Measurements from ENCODE around the gene APOBEC3F. TPM values are rescaled to one million over a fixed set of nuclear protein-coding genes. Genes with fewer than 3 reads are reported as not detected.
"Not testable (repeated sequence)": the region's sequence is repeated elsewhere in the genome, so short reads cannot be mapped to it uniquely, and the experiment has no call there.

The APOBEC3F gene
- polyA plus RNA-seq, 1 experiment = 7.9 TPM

DNA sequence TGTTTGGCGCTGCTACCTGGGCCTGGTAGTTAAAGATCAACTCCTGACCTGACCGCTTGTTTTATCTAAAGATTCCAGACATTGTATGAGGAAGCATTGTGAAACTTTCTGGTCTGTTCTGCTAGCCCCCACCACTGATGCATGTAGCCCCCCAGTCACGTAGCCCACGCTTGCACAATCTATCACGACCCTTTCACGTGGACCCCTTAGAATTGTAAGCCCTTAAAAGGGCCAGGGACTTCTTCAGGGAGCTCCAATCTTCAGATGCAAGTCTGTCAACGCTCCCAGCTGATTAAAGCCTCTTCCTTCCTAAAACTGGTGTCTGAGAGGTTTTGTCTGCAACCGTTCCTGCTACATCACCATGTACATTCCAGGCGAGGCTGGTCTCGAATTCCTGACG lies 15.0 kb downstream of the APOBEC3F start:
- CTCF ChIA-PET = no interaction called here

GRCh38 chr22:39061290-39061689 lies 20.6 kb downstream of the APOBEC3F start:
- H3K9me3 ChIP-seq (ENCODE audit: control insufficient read depth, insufficient read depth, low read length); H3K27ac ChIP-seq (ENCODE audit: low read depth, low read length); CTCF ChIA-PET; H3K4me3 ChIP-seq (ENCODE audit: low read depth, low read length); POLR2A ChIA-PET; DNase-seq (ENCODE audit: low read depth, low spot score): not testable (repeated sequence)
- H3K27me3 ChIP-seq (ENCODE audit: control insufficient read depth, insufficient read depth, low read length) = peaks cover 35% of the 10 kb centered on the region

More for the DNA sequence above, 15.0 kb downstream of the APOBEC3F start:
- Histone ChIP-seq H3K27ac (ENCODE audit: low read depth, low read length) (no peak overlapping the region), H3K27me3 (ENCODE audit: control insufficient read depth, insufficient read depth, low read length) (peaks cover 26% of the 10 kb centered on the region), H3K4me3 (ENCODE audit: low read depth, low read length) (no peak overlapping the region), H3K9me3 (ENCODE audit: control insufficient read depth, insufficient read depth, low read length) (peaks cover 12% of the 10 kb centered on the region)
- POLR2A ChIA-PET = no interaction called here
- no peak for TF ChIP-seq CTCF (IDR thresholded peaks at IDR 0.05; ENCODE audit: low read depth, low read length)
- DNase-seq (ENCODE audit: low read depth, low spot score) = no peak

DNA sequence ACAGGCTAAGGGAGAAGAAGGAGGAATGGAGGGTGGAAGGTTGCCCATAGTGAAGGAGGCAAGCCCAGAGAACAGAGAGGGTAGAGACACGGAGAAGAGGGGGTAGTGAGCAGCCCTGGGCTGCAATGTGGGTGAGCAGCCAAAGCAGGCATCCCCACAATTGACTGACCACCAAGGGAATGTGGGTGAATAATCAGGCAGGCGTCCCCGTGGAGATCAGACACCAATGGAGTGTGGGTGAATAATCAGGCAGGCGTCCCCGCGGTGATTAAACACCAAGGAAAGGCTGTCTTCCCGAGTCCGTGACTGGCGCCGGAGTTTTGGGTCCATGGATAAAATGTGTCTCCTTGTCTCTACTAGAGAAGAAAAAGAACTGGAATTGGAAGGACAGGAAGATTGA lies 21.3 kb downstream of the APOBEC3F start:
- H3K27me3 ChIP-seq (ENCODE audit: control insufficient read depth, insufficient read depth, low read length) = peaks cover 35% of the 10 kb centered on the region
- DNase-seq (ENCODE audit: low read depth, low spot score); CTCF ChIA-PET; H3K27ac ChIP-seq (ENCODE audit: low read depth, low read length); H3K4me3 ChIP-seq (ENCODE audit: low read depth, low read length); POLR2A ChIA-PET; H3K9me3 ChIP-seq (ENCODE audit: control insufficient read depth, insufficient read depth, low read length): not testable (repeated sequence)

- H3K27me3 ChIP-seq (ENCODE audit: control insufficient read depth, insufficient read depth, low read length) = peaks cover 40% of the 10 kb centered on the region
- CTCF ChIA-PET = interaction anchor here (1.9 kb wide), 1 partner anchor 194 kb away, joined by 4 read pairs; no protein-coding TSS in a partner anchor
- POLR2A ChIA-PET; H3K9me3 ChIP-seq (ENCODE audit: control insufficient read depth, insufficient read depth, low read length); H3K27ac ChIP-seq (ENCODE audit: low read depth, low read length); DNase-seq (ENCODE audit: low read depth, low spot score); H3K4me3 ChIP-seq (ENCODE audit: low read depth, low read length): not testable (repeated sequence)
Observed at GRCh38 chr22:39063904-39064303, 23.2 kb downstream of the APOBEC3F start.

DNA sequence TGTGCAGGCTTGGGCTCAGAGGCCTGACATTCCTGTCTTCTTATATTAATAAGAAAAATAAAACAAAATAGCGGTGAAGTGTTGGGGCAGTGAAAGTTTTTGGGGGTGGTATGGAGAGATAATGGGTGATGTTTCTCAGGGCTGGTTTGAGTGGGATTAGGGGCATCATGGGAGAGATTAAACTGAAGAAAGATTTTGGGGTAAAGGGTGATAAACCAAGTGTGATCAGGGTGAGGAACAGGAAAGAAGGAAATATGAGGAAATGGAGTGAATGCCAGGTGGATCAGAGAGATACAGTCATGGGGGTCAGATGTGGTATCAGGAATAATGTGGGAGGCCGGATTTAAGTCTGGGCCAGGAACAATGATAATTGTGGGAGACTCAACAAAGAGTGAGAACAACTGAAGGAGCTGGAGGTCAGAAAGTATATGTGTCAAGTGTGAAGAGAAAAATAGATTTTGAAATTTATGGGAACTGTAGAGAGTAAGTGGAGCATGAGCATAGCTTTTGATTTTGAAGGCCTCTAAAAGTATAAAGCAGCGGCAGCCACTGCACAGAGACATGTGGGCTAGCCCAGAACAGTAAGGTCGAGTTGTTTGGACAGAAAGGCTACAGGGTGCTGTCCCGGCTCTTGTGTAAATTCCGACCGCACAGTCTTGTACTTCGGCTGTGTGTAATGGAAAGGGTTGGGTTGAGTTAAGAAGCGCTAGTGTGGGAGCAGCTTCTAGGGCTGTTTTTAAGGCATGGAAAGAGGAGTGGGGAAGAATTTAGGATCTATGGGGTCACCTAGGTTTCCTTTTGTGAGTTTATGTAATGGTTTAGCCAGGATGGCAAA lies 26.0 kb downstream of the APOBEC3F start:
- peaks cover 25% of the 10 kb centered on the region for H3K27me3 ChIP-seq (ENCODE audit: control insufficient read depth, insufficient read depth, low read length)
- H3K27ac ChIP-seq (ENCODE audit: low read depth, low read length); H3K4me3 ChIP-seq (ENCODE audit: low read depth, low read length); DNase-seq (ENCODE audit: low read depth, low spot score); H3K9me3 ChIP-seq (ENCODE audit: control insufficient read depth, insufficient read depth, low read length); POLR2A ChIA-PET: not testable (repeated sequence)
- CTCF ChIA-PET = interaction anchor here (0.9 kb wide), 1 partner anchor 63 kb away, joined by 3 read pairs; no protein-coding TSS in a partner anchor

DNA sequence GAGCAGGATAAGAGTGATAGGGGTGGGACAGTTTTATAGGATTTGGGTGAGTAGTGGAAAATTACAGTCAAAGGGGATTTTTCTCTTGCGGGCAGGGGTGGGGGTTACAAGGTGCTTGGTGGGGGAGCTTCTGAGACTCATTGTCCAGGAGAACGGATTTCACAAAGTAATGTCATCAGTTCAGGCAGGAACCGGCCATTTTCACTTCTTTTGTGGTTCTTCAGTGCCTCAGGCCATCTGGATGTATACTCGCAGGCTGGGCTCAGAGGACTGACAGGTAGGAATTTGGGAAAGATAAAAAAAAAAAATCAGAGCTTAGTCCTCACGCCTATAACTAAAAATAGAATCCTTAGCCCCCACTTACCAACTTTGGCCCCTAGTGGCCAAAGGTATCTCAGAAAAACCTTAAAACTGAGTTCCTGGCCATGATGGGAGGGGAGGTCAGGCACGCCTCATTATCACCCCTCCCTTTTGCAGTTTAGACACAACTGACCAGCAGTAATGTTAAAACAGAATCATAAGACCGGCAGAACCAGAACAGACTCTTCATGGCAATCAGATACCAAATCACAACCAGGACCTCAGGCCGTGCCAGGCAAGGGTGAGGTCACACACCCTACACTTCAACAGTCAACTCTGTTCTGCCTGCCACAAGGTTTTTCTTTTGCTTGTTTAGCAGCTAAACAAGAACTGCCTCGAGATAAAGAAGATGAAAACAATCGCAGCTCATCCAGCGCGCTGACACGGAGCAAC lies 27.5 kb downstream of the APOBEC3F start:
- TF ChIP-seq CTCF (IDR thresholded peaks at IDR 0.05; ENCODE audit: low read depth, low read length) = 0 out of 2 replicates have a peak, but pooled peaks have one; percentile 4
- H3K27ac ChIP-seq (ENCODE audit: low read depth, low read length) = no peak overlapping the region
- H3K27me3 ChIP-seq (ENCODE audit: control insufficient read depth, insufficient read depth, low read length) = peaks cover 22% of the 10 kb centered on the region
- ChIA-PET POLR2A (no interaction called here), CTCF (no interaction called here)
- no peak overlapping the region for H3K4me3 ChIP-seq (ENCODE audit: low read depth, low read length)
- no peaks in the 10 kb centered on the region for H3K9me3 ChIP-seq (ENCODE audit: control insufficient read depth, insufficient read depth, low read length)
- DNase-seq (ENCODE audit: low read depth, low spot score) = no peak

DNA sequence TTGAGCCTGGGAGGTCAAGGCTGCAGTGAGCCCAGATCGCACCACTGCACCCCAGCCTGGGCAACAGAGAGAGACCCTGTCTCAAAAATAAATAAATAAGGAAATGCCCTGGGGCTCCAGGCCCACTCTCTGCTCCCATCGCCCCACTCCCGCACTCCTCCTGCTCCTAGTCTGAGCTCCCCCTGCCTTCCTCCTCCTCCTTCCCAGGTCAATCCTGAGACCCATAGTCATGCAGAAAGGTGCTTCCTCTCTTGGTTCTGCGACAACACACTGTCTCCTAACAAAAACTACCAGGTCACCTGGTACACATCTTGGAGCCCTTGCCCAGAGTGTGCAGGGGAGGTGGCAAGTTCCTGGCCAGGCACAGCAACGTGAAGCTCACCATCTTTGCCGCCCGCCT lies 29.5 kb downstream of the APOBEC3F start:
- ChIA-PET POLR2A (no interaction called here), CTCF (no interaction called here)
- TF ChIP-seq CTCF (IDR thresholded peaks at IDR 0.05; ENCODE audit: low read depth, low read length) = no peak
- H3K27ac ChIP-seq (ENCODE audit: low read depth, low read length) = no peak overlapping the region
- DNase-seq (ENCODE audit: low read depth, low spot score) = no peak
- peaks cover 22% of the 10 kb centered on the region for H3K27me3 ChIP-seq (ENCODE audit: control insufficient read depth, insufficient read depth, low read length)
- no peaks in the 10 kb centered on the region for H3K9me3 ChIP-seq (ENCODE audit: control insufficient read depth, insufficient read depth, low read length)
- H3K4me3 ChIP-seq (ENCODE audit: low read depth, low read length) = no peak overlapping the region

DNA sequence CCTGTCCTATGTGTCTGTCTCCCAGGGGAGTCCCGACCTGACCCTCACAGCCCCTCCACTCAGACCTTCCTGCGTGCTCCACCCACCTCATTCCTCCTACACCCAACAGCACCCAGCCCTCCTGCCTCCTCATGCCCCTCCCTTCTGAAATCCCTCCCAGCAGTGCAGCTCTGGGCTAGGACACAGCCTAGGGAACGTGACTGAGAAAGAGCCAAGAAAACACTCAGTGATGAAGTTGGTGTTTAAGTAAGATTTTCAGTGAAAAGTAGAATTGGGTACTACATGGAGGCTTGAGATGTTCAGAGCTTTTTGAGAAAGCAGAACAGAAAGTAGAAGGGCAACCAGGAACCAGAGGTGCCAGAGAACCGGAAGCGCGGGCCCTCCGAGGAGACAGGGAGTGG lies 31.9 kb downstream of the APOBEC3F start:
- H3K4me3 ChIP-seq (ENCODE audit: low read depth, low read length); DNase-seq (ENCODE audit: low read depth, low spot score); POLR2A ChIA-PET; H3K9me3 ChIP-seq (ENCODE audit: control insufficient read depth, insufficient read depth, low read length); H3K27ac ChIP-seq (ENCODE audit: low read depth, low read length); CTCF ChIA-PET: not testable (repeated sequence)
- peaks cover 15% of the 10 kb centered on the region for H3K27me3 ChIP-seq (ENCODE audit: control insufficient read depth, insufficient read depth, low read length)

All from AG04450 (cell line).